ENCODE measurements around the gene TBL1Y. TPM values are rescaled to one million over a fixed set of nuclear protein-coding genes. Genes with fewer than 3 reads are reported as not detected.

TBL1Y gene
- total RNA-seq, 1 donor from 2014 or later: not detected

- Mint-ChIP-seq H3K36me3 (ENCODE audit: insufficient read depth) (no peaks in the 10 kb centered on the region), H3K4me1 (ENCODE audit: low read depth) (no peaks in the 10 kb centered on the region), H3K27me3 (no peaks in the 10 kb centered on the region), H3K4me3 (ENCODE audit: low read depth) (no peak overlapping the region), H3K9me3 (ENCODE audit: low read depth) (no peaks in the 10 kb centered on the region), H3K27ac (no peak overlapping the region)
- no peak for DNase-seq (ENCODE audit: low spot score, unreplicated experiment)
- TF ChIP-seq CTCF (IDR thresholded peaks at IDR 0.05; ENCODE audit: unreplicated experiment): no peak
These were observed 186.5 kb downstream of the TBL1Y start for GRCh38 chrY:7097021-7097420.

- TF ChIP-seq CTCF (IDR thresholded peaks at IDR 0.05; ENCODE audit: unreplicated experiment): no peak
- Mint-ChIP-seq H3K4me3 (ENCODE audit: low read depth) (no peak overlapping the region), H3K9me3 (ENCODE audit: low read depth) (no peaks in the 10 kb centered on the region), H3K36me3 (ENCODE audit: insufficient read depth) (no peaks in the 10 kb centered on the region), H3K27me3 (no peaks in the 10 kb centered on the region), H3K4me1 (ENCODE audit: low read depth) (no peaks in the 10 kb centered on the region), H3K27ac (no peak overlapping the region)
- DNase-seq (ENCODE audit: low spot score, unreplicated experiment): no peak
These were observed 189.2 kb downstream of the TBL1Y start for GRCh38 chrY:7099742-7100141.

GRCh38 chrY:7102680-7103079 is 192.2 kb downstream of the TBL1Y start:
- TF ChIP-seq CTCF (IDR thresholded peaks at IDR 0.05; ENCODE audit: unreplicated experiment): no peak
- Mint-ChIP-seq H3K36me3 (ENCODE audit: insufficient read depth) (no peaks in the 10 kb centered on the region), H3K27me3 (no peaks in the 10 kb centered on the region), H3K4me3 (ENCODE audit: low read depth) (no peak overlapping the region), H3K27ac (no peak overlapping the region), H3K4me1 (ENCODE audit: low read depth) (no peaks in the 10 kb centered on the region), H3K9me3 (ENCODE audit: low read depth) (no peaks in the 10 kb centered on the region)
- DNase-seq (ENCODE audit: low spot score, unreplicated experiment): no peak

GRCh38 chrY:7107179-7107578 is 196.7 kb downstream of the TBL1Y start:
- Mint-ChIP-seq H3K4me3 (ENCODE audit: low read depth) (no peak overlapping the region), H3K27me3 (no peaks in the 10 kb centered on the region), H3K9me3 (ENCODE audit: low read depth) (no peaks in the 10 kb centered on the region), H3K4me1 (ENCODE audit: low read depth) (no peaks in the 10 kb centered on the region), H3K27ac (no peak overlapping the region), H3K36me3 (ENCODE audit: insufficient read depth) (no peaks in the 10 kb centered on the region)
- no peak for DNase-seq (ENCODE audit: low spot score, unreplicated experiment)
- no peak for TF ChIP-seq CTCF (IDR thresholded peaks at IDR 0.05; ENCODE audit: unreplicated experiment)

GRCh38 chrY:7110086-7110485 is 199.6 kb downstream of the TBL1Y start:
- no peak for TF ChIP-seq CTCF (IDR thresholded peaks at IDR 0.05; ENCODE audit: unreplicated experiment)
- DNase-seq (ENCODE audit: low spot score, unreplicated experiment): no peak
- Mint-ChIP-seq H3K4me1 (ENCODE audit: low read depth) (no peaks in the 10 kb centered on the region), H3K36me3 (ENCODE audit: insufficient read depth) (no peaks in the 10 kb centered on the region), H3K27me3 (no peaks in the 10 kb centered on the region), H3K9me3 (ENCODE audit: low read depth) (no peaks in the 10 kb centered on the region), H3K4me3 (ENCODE audit: low read depth) (no peak overlapping the region), H3K27ac (no peak overlapping the region)

Data from progenitor cell of endocrine pancreas (in vitro differentiated cells).